ENCODE measurements around the gene MT4.

GRCh38 chr16:56554441-56554840 lies 10.4 kb upstream of the MT4 start:
- TF ChIP-seq MAX (IDR thresholded peaks at IDR 0.05) (no peak), TAF1 (IDR thresholded peaks at IDR 0.05; ENCODE audit: low read depth) (no peak), EP300 (IDR thresholded peaks at IDR 0.05; ENCODE audit: borderline replicate concordance) (no peak), RAD21 (IDR thresholded peaks at IDR 0.05; ENCODE audit: low read depth) (no peak), FOXM1 (IDR thresholded peaks at IDR 0.05; ENCODE audit: borderline replicate concordance, low read depth) (no peak), CREB1 (IDR thresholded peaks at IDR 0.05; ENCODE audit: low read depth) (no peak), REST (IDR thresholded peaks at IDR 0.05; ENCODE audit: low read depth) (no peak), YY1 (IDR thresholded peaks at IDR 0.05; ENCODE audit: low read depth) (no peak), CEBPB (IDR thresholded peaks at IDR 0.05) (no peak), EGR1 (IDR thresholded peaks at IDR 0.05) (no peak), ZBTB7A (IDR thresholded peaks at IDR 0.05; ENCODE audit: low read depth) (no peak), USF1 (IDR thresholded peaks at IDR 0.05) (no peak), TEAD4 (IDR thresholded peaks at IDR 0.05) (no peak), NFIC (IDR thresholded peaks at IDR 0.05) (no peak)
